Suppressor macrophage (primary cell): Measurements from ENCODE around the gene C22orf23.
"Not testable (repeated sequence)": the region's sequence is repeated elsewhere in the genome, so short reads cannot be mapped to it uniquely, and the experiment has no call there.

Source experiments
- DNase-seq, 4 experiments: peaks; one replicate each; pipeline ENCODE4 v3.0.0-alpha.2; 2020 to 2022

Gene C22orf23

GRCh38 chr22:37982151-37982785, 28.9 kb upstream of the C22orf23 start:
- no peak for DNase-seq

GRCh38 chr22:37981282-37982011, 28.0 kb upstream of the C22orf23 start:
- DNase-seq: no peak

- DNase-seq: no peak
Measured at GRCh38 chr22:37979782-37980181, 26.4 kb upstream of the C22orf23 start.

- no peak for DNase-seq
Measured at GRCh38 chr22:37976547-37976946, 23.1 kb upstream of the C22orf23 start.

- DNase-seq: not testable (repeated sequence)
Measured at GRCh38 chr22:37976022-37976421, 22.6 kb upstream of the C22orf23 start.

- no peak for DNase-seq
Measured at GRCh38 chr22:37975153-37975552, 21.8 kb upstream of the C22orf23 start.

GRCh38 chr22:37973271-37974170, 20.1 kb upstream of the C22orf23 start:
- no peak for DNase-seq

GRCh38 chr22:37972527-37972926, 19.1 kb upstream of the C22orf23 start:
- DNase-seq: no peak

- DNase-seq: no peak
Measured at GRCh38 chr22:37971475-37972434, 18.4 kb upstream of the C22orf23 start.

- no peak for DNase-seq
Measured at GRCh38 chr22:37970864-37971263, 17.5 kb upstream of the C22orf23 start.

- DNase-seq: no peak
Measured at GRCh38 chr22:37968452-37969251, 15.3 kb upstream of the C22orf23 start.

- no peak for DNase-seq
Measured at GRCh38 chr22:37967637-37968451, 14.4 kb upstream of the C22orf23 start.

GRCh38 chr22:37967147-37967546, 13.7 kb upstream of the C22orf23 start:
- DNase-seq: no peak

GRCh38 chr22:37965940-37966664, 12.7 kb upstream of the C22orf23 start:
- DNase-seq: no peak

- no peak for DNase-seq
Measured at GRCh38 chr22:37961062-37961461, 7.7 kb upstream of the C22orf23 start.

- DNase-seq: no peak
Measured at GRCh38 chr22:37959231-37959825, 5.9 kb upstream of the C22orf23 start.

GRCh38 chr22:37957232-37957631, 3.8 kb upstream of the C22orf23 start:
- no peak for DNase-seq

GRCh38 chr22:37955825-37956397, 2.5 kb upstream of the C22orf23 start:
- DNase-seq: not testable (repeated sequence)

GRCh38 chr22:37954686-37955085, 1.3 kb upstream of the C22orf23 start:
- no peak for DNase-seq
